SK-N-DZ (cell line): ENCODE results near the gene MAML2.
"Not testable (repeated sequence)": the region's sequence is repeated elsewhere in the genome, so short reads cannot be mapped to it uniquely, and the experiment has no call there.

Experiments used
- DNase-seq: peaks from one replicate; pipeline ENCODE4 v3.0.0-alpha.2; 2015; ENCODE audit warnings: low spot score

The MAML2 gene

DNA sequence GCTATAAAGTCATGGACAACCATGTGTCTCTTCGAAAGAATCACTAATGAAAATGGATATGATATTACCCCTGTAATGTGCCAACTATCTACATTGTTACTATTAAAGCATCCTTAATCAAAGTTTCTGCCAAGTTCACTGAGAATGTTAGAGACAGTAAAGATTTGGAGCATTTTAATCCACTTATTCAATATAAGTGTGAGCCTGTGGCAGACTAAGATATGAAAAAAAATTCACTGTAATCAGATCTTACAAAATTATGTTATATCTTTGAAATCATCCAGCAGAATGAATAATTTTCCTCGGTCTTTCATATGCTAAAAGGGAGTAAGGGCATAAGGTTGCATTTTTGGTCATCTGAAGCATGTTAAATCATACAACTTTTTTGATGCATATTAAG is 49.9 kb downstream of the MAML2 start:
- DNase-seq = no peak

DNA sequence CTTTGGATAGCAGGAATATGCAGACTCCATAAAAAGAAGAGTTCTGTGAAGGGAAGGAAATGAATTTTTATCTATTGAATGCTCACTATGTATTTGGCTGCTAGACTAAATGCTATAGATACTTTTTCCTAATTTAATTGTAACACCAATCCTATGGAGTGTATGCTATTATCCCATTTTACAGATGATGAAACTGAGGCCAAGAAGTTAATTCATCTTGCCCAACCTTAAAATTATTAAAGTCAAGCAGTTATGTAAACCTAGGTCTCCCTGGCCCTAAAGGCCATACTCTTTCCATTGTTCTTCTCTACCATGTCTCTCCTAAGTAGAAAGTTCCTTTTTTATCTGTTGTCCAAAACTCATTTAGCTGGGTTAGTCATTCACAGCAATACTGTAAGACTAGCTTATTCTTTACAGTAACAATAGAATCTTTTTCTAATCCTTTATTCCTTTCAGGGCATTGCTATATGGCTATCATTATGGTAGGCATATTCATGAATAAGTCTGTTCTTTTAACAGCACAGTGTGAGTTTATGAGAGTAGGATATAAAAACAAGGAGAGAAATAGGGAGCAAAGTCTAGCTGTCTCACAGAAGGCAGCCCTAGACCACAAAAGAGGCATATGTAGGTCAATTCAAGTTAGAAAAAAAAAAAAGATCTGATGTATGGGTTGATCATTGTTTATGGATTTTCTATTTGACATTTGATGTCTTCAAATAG is 50.5 kb downstream of the MAML2 start:
- DNase-seq = no peak

DNA sequence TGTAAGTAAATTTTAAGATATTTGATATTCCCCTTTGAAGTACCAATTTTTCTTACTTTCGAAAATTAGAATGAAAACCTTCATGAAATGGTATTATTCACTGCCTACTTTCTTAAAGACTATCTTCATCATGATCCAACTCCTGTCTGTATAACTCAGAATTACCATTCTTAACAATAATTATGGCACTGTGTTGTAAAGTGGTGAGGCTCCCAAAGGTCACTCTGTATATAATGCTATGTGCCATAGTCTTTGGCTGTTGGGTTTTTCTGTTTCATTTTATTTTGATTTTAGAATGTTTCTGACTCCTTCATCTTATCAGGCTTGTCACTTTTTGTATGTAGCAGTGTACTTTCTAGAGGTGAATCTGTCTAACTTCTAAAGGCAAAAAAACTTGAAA is 52.4 kb downstream of the MAML2 start:
- no peak for DNase-seq

DNA sequence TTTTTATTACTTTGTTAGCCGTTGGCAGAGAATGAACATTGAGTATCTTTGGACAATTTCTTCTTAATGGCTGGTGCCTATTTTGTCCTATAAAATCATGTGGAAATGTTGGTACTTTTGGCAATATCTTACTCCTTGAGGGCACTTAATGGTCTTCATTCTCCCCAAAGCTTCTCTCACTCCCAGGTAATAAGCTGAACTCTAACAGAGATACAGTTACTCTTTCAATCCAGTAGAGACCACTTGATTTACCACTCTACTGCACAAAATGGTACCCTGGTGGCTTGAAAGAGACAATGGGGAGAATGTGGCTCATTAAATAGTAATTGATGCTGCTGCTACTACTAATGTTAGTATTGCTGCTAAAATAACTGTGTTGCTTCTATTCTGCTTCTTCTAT is 53.0 kb downstream of the MAML2 start:
- no peak for DNase-seq

DNA sequence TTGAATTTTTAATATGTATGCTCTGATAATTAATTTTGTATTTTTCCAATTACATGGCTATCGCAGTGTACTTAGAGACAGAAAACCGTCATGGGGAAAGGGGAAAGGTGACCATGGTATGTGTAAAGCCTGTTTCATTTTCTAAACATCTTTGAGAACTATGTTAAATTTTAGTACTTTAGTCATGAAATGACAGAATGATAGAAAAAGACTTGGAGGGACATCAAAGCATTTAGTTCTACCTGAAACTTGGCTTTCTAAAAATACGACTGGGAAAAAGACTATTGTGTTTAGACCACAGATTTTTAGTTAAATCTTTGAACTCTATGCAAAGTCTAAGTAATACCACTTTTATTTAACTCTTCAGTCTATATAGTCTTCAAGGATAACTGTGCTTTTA is 54.1 kb downstream of the MAML2 start:
- no peak for DNase-seq

DNA sequence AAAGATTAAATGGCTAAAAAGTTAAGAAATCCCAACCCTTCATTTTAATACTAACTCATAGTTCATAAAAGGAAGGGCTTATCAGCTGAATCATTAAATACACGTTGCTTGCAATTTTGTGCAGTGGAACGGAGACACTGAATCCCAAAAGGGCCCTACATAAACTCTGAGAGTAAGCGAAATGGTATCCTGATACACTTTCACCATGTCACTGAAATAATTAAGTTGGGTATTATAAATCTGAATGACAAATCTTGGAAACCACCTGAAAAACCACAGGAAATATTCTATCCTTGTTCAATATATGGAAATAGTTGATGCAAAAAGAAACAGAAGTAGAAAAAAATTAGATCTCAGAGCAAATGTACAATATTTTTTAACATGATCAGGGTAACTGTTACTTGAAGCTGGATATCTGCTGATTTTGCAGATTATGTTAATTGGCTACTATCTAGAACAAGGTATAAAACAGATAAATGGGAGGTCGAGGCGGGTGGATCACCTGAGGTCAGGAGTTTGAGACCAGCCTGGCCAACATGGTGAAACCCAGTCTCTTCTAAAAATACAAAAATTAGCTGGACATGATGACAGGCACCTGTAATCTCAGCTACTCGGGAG is 55.1 kb downstream of the MAML2 start:
- DNase-seq = no peak

DNA sequence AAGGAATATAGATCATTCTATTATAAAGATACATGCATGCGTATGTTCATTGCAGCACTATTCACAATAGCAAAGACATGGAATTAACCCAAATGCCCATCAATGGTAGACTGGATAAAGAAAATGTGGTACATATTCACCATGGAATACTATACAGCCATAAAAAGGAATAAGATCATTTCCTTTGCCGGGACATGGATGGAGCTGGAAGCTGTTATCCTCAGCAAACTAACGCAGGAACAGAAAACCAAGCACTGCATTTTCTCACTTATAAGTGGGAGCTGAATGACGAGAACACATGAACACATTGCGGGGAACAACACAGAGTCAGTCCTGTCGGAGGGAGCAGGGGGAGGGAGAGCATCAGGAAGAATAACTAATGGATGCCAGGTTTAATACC is 57.0 kb downstream of the MAML2 start:
- not testable (repeated sequence) for DNase-seq

DNA sequence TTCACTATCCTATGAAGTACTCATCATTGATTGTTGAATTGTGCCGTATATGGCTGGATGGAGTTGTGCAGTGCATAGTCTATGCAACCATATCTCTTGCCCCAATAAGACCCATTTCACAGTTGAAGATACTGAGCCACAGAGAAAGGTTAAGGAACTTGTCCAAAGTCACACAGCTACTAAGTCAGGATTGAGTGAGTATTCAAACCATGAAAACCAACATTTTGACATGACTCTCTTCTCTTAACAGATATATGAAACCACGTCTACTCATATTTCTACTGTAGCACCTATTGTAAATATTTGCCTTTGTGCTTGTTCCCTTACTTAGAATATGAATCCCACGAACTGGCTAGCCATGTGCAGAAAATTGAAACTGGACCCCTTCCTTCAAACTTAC is 58.1 kb downstream of the MAML2 start:
- no peak for DNase-seq

DNA sequence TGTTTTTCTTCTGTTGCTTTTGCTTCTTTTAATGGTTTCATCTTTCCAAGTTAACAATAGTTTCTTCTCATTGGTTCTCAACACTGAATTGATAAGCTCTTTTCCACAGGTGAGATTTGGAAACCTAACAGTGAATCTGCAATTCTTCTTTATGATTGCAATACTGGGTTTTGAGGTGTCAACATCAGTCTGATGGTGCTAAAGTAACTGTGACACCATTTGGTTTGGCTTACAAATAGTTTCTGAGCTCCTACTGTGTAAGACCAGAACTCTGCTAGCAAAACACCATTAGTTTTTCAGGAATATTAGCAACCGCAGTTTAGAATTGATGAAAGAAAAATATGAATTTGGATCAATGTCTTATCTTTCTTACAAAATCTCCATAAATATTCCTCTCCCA is 58.6 kb downstream of the MAML2 start:
- DNase-seq = no peak

DNA sequence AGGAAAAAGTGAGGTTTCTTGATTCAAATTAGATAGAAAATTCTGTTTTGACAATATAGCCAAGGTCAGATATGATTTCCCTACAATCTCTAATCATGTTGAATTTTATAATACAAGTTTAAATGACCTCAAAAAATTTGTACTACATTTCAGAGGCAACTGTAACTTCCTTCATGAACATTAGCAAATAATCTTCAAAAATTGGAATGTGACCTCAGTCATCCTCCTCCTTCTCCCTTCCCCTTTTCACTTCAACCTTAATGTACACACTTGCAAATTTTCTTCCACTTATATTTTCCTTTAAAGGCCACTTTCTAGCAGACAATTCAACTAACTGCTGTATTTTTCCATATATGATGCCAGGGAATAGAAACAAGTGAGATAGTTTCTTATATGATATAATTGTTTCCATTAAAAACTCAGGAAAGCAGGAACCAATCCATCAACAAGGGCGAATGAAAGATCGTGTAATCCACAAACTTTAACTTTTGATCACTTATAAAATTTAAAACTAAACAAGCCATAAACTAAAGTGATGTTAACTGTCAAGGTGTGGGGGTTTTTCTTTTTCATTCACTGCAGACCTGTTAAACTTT is 60.3 kb downstream of the MAML2 start:
- DNase-seq = no peak

DNA sequence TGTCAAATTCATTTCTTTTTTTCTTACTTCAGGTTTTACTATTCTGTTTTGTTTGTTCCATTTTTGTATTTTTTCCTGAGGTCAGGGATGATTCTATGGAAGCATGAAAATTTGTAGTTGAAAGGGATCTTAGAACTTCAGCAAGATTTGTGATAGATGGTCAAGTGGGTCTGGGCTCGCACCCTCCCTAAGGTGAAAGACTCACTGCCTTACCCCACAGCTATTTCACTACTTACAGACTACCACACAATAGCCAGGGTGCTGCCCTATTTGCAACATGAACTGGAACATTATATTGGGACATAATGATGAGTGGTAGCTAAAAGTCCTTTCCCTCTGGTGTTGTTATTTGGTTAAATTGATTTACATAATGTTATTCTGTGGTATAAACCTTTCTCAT is 62.6 kb downstream of the MAML2 start:
- DNase-seq = no peak

DNA sequence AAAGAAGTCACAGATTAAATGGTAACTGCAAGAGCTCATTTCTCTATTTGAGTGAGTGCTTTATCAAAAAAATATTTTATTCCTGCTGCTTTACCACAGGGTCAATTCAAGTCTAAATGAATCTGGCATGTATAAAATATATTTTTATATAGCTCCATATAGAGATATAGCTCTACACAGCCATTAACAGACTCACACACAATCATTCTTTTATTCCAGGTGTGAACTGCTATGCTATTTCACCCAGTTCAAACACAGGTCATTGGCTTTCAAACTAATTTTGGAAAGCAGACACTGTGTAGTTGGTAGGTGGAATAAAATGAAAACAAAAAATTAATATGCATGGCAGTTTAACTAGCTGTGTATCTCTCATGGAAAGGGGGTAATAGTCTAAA is 63.1 kb downstream of the MAML2 start:
- DNase-seq = no peak

DNA sequence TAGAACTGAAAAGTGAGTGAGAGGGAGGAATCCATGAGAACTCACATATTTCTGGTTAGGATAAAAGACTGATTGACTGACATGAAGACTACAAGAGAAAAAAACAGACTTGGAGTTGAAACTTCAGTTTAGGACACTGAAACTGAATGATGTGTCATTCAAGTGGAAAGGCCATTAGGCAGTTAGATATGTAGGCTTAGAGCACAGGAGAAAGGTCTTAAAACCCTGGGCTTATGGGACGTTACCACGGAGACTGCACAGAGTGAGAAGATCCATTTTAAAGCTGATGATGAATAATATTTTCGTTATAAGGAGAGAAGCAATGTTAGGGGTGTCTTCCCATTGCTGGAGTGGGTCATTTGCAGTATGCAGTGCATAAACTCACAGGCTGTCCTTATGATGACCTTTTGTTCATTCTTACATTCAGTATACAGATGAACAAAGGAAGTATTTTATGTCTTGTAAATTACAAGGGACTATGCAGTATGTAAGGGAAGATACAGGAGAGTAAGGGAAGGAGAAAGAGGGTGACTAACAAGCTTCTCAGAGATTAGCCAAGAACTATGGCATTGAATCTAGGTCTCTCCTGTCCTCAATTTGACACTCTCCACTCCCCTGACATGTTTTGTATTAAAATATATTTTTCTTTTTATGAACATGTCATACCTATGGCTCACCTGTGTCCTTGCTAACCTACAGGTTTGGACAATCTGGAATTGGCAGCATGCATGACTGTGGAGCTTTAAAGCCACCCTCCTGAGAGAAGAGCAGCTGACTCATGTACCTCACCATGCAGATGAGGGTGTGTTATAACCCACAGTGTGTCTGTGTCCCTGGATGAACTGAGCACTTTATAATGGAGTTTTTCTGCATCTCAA is 63.7 kb downstream of the MAML2 start:
- DNase-seq = no peak

DNA sequence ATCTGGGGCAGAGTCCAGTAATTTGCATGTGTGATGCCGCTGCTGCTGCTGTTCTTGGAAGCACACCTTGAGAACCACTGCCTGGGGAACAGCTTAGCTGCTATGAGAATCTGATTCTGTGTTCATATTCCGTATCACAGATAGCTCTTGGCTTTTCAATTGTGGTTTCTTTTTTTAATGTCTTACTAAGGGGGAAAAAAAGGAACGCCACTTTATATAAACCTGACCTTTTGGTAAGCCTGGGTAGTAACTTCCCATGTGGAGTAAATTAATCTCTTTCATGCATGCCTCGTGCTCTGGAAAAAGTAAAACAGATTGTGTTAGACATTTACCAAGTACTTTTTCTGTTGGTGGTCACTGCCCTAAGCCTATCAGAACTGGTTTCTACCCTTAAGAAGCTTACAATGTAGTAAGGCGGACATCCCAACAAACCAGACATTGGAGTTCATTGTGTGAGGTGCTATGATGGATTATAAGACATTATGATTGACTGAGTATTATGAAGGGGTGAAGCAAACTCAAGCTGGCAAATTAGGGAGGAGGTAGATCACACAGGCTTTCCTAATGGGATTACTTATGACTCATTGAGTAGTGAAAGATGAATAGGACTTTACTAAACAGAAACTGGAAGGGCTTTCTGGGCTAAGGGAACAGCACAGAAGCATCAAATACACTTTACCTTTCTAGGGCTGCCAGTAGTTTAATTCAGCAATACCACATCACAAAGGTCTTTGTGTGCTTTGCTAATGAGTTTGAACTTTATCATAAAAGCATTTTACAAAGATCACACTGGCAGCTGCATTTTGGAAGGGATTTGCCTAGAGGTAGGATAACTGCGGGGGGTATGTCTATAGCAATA is 64.7 kb downstream of the MAML2 start:
- DNase-seq = no peak

DNA sequence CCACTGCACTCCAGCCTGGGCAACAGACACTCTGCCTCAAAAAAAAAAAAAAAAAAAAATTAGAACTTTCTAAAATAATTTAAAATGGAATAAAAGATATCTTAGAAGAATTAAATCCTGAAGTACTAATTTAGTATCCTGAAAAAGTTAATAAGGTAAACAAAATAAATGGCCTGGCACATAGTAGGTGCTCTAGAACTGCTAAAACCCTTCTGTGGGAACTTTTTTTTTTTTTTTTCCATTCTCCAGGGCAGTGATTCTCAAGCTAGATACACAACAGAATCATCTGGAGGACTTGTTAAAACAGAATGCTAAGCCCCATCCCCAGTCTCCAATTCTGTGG is 65.3 kb downstream of the MAML2 start:
- DNase-seq = no peak

DNA sequence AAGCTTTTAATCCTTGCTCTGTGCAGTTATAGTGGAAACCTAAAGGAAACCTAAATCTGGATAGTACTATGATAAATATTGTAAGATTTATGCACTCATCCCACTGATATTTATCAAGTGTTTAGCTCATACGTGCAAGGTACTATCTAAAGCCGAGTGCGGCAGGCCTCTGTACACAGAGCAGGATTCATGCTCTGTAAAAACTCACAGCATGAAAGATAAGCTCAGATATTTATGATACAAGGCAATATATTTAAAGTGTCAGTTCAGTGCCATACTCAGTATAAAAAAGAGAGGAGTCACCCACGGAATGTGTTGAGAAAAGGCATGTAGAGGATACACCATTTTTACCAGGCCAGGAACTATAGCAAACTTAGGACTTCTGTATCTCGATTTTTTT is 66.2 kb downstream of the MAML2 start:
- no peak for DNase-seq

DNA sequence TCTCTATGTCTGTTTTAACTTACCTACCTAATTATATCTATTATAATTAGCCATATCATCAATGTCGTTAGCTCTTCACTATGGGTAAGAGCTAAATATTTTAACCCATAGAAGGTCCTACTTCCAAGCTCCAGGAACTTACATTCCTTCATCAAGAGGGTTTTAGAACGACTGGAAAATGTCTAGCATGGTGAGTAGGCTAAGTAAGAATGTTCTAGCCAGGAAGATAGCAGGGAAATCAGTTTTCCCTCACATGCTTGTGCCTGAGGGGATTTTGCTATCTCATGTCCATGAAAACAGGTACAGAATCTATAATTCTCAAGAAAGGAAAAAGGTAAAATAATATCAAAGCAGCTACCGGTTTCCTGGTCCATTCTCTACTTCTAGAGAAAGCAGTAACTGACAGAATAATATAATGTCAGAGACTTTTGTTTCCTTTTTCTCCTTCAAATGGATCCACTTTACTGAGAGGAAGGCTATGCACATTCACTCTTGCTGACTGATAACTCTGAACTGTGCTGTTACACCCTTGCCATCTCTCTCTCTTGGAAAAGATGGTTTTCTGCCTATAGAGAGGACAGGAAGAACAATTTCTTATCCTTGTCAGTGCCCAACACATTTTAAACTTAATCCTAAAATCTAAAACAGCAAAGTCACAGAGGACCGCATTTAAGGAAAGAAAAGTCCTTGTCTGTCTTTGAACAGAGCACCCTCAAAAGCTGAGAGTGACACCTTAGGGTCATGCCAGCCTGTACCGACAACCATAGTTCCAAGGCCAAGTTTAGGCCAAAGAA is 67.0 kb downstream of the MAML2 start:
- DNase-seq = no peak

DNA sequence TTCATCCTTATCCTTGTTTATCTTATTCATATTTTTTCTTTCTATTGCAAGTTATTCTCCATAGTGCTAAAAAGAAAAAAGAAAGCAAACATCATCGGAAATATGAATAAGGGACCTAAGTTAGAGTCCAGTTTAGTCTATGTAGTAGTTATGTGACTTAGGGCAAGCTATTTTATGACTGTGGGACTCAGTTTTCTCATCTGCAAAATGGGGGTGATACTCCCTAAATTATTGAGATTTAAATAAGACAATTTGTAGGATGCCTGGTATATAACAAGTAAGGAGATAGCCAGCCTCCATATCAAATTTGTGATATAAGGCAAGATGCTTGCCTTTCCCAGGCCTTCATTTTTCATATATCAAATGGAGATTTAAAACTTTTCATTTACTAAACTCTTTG is 69.5 kb downstream of the MAML2 start:
- no peak for DNase-seq

DNA sequence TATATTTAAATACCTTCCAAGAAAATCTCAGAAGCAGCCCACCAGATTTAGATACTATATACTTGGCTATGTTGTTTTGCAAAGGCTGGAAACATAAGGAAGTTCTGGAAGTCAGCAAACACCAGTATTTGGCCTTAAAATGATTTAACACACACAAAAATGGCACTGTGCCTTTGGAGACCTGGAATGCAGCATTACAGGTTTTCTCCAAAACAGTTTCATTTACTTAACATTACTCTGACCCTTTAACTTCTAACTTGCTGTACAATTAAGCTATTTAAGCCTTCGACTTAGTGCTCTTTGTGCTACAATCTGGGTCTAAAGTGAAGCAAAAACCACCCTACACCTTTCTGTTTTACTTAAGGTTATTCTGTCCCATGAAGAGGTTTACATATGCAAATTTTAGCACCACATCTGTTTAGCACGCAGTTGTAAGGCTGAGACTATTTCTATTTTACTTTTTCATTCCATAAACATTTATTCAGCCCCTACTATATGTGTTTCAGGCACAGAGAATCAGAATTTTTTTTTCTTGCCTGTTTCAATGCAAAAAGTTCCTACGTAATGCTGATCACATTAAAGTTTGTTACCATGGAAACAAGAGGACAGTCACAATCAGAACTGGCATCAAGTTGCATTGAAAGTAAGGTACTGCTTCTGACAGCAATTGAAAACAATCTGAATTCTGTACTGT is 70.3 kb downstream of the MAML2 start:
- peak; percentile 7 for DNase-seq

DNA sequence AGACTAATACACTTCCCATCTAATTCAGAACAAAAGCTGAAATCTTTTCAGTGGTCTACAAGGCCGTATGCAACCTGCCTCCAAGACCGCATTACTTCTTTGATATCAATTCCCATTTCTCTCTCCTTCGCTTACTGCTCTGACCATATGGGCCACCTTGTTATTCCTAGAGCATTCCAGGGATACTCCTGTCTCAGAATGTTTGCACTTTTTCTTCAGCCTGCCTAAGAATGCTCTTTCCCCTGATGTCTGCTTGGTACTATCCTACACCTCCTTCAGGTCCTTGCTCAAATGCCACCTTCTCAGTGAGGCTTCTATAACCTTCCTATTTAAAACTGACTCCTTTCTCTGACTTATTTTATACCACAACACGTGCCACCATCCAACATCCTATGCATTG is 71.2 kb downstream of the MAML2 start:
- DNase-seq = no peak
